ENCODE data around the gene LIPM. TPM values are rescaled to one million over a fixed set of nuclear protein-coding genes. Genes with fewer than 3 reads are reported as not detected.

Gene LIPM
- total and polyA plus RNA-seq, 2 donors from 2014 or later = not detected

DNA sequence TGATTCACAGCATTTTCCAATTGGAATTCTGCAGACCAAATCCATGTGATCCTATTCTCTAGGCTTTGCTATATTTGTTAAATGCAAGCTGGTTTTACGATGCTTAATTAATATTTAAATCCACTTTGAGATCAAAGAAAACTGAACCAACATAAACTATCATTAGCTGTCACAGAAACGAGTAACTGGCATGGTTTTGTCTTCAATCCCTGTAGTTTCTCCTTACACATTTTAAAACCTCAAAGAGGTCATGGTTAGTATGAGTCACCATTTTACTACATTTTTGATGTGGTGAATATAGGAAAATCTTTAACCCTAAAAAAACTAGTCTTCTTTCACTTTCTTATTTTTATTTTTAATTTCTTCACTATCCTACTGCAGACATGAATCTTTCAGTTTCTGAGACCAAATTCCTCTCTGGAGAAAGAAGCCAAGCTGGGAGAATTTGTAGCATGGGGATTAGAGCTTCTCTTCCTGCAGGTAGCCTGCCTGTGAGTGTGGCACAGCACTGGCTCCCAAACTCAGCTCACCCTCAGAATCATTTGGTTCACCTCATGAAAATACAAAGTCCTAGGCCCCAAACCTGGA lies 8.7 kb upstream of the LIPM start:
- Histone ChIP-seq H3K4me1 (ENCODE audit: control insufficient read depth in 2 of 3, insufficient read depth in 2 of 3, low read depth in 1 of 3, low read length in 3 of 3) (no peaks in the 10 kb centered on the region), H3K36me3 (ENCODE audit: control insufficient read depth in 2 of 3, insufficient read depth in 3 of 3, low read length in 3 of 3) (no peaks in the 10 kb centered on the region), H3K27ac (ENCODE audit: low read depth in 2 of 2, low read length in 2 of 2) (no peak overlapping the region), H3K9ac (ENCODE audit: low read length in 3 of 3) (no peak overlapping the region), H3K4me3 (ENCODE audit: low read length in 3 of 3) (no peak overlapping the region), H3K9me3 (ENCODE audit: control insufficient read depth in 2 of 3, insufficient read depth in 1 of 3, low read length in 3 of 3) (no peaks in the 10 kb centered on the region), H3K27me3 (ENCODE audit: control insufficient read depth, insufficient read depth, low read length) (no peaks in the 10 kb centered on the region)
- FAIRE-seq (no peak), DNase-seq (no peak)
- TF ChIP-seq, protein P1, sequence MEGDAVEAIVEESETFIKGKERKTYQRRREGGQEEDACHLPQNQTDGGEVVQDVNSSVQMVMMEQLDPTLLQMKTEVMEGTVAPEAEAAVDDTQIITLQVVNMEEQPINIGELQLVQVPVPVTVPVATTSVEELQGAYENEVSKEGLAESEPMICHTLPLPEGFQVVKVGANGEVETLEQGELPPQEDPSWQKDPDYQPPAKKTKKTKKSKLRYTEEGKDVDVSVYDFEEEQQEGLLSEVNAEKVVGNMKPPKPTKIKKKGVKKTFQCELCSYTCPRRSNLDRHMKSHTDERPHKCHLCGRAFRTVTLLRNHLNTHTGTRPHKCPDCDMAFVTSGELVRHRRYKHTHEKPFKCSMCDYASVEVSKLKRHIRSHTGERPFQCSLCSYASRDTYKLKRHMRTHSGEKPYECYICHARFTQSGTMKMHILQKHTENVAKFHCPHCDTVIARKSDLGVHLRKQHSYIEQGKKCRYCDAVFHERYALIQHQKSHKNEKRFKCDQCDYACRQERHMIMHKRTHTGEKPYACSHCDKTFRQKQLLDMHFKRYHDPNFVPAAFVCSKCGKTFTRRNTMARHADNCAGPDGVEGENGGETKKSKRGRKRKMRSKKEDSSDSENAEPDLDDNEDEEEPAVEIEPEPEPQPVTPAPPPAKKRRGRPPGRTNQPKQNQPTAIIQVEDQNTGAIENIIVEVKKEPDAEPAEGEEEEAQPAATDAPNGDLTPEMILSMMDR (IDR thresholded peaks at IDR 0.05; ENCODE audit: borderline replicate concordance, extremely low read depth, insufficient read depth) = no peak
- intact Hi-C loops (cut with DNase I) = no loop called here

DNA sequence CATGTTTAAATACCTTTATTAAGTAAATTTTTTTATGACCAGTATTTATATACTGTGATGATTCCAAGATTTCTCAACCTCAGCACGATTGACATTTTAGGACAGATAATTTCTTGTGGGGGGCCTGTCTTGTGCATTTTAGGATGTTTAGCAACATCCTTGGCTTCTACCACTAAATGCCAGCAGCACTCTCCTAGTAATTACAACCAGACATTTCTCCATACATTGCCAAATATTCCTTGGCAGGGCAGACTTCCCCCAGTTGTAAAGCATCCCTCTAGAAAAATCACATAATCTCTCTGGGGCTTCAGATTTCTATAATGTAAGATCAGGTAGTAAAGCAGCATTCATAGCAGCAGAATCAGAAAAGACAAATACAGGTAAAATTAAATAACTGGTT lies 7.8 kb upstream of the LIPM start:
- H3K27ac ChIP-seq (ENCODE audit: low read depth in 2 of 2, low read length in 2 of 2) = no peak overlapping the region
- H3K4me3 ChIP-seq (ENCODE audit: low read length in 3 of 3) = no peak overlapping the region
- H3K4me1 ChIP-seq (ENCODE audit: control insufficient read depth in 2 of 3, insufficient read depth in 2 of 3, low read depth in 1 of 3, low read length in 3 of 3) = no peaks in the 10 kb centered on the region
- no peak for FAIRE-seq
- H3K9ac ChIP-seq (ENCODE audit: low read length in 3 of 3) = no peak overlapping the region
- H3K9me3 ChIP-seq (ENCODE audit: control insufficient read depth in 2 of 3, insufficient read depth in 1 of 3, low read length in 3 of 3) = no peaks in the 10 kb centered on the region
- TF ChIP-seq, protein P1 (IDR thresholded peaks at IDR 0.05; ENCODE audit: borderline replicate concordance, extremely low read depth, insufficient read depth) = no peak
- no peaks in the 10 kb centered on the region for H3K36me3 ChIP-seq (ENCODE audit: control insufficient read depth in 2 of 3, insufficient read depth in 3 of 3, low read length in 3 of 3)
- no peak for DNase-seq
- intact Hi-C loops (cut with DNase I) = no loop called here
- H3K27me3 ChIP-seq (ENCODE audit: control insufficient read depth, insufficient read depth, low read length) = no peaks in the 10 kb centered on the region

DNA sequence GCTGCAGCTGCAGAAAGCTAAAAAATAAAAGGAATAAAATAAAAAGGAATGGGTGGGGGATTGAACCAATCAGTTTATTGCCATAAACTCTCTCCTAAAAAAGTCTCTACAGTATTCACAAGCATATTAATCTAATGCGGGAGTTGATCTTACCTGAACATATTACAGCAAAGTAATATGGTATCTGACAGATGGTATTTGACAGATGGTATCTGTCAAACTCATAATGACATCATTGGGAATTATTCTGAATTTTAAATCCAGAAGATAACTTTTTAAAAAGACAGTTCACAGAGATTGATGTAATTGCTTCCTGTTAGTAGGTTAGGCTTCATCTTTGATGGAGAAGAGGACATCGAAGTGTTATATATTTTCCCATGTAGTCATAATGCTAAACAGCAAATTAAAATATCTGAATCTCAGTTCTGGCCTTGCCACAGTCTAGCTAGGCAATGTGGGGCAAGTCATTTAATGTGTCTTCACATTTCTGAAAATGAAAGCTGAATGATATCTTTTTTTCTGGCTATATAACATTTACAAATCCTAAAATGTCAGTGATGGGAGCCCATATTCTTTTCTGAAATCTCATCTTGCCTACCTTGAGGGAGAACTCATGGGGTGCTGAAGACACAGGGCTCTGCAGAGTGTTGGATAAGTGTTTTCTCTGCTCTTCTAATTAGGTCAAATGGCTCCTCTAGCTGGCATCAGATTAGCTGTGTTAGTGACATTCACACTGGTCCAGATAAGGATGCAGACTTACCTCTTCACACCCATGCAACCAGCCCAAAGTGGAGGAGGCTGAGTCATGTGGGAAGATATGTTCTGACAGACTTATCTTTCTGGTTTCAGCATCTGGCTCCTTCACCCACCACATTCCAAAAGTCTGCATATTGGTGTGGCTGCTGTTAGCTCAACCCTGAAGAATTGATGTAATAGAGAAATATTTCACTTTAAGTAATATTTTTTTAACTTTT lies 2.1 kb upstream of the LIPM start:
- FAIRE-seq = no peak

More for the DNA sequence above, 2.1 kb upstream of the LIPM start:
- no peak overlapping the region for H3K27ac ChIP-seq (ENCODE audit: low read depth in 2 of 2, low read length in 2 of 2)
- no peaks in the 10 kb centered on the region for H3K36me3 ChIP-seq (ENCODE audit: control insufficient read depth in 2 of 3, insufficient read depth in 3 of 3, low read length in 3 of 3)
- TF ChIP-seq, protein P1 (IDR thresholded peaks at IDR 0.05; ENCODE audit: borderline replicate concordance, extremely low read depth, insufficient read depth) = no peak
- H3K4me1 ChIP-seq (ENCODE audit: control insufficient read depth in 2 of 3, insufficient read depth in 2 of 3, low read depth in 1 of 3, low read length in 3 of 3) = no peaks in the 10 kb centered on the region
- no peaks in the 10 kb centered on the region for H3K27me3 ChIP-seq (ENCODE audit: control insufficient read depth, insufficient read depth, low read length)
- no peaks in the 10 kb centered on the region for H3K9me3 ChIP-seq (ENCODE audit: control insufficient read depth in 2 of 3, insufficient read depth in 1 of 3, low read length in 3 of 3)
- H3K9ac ChIP-seq (ENCODE audit: low read length in 3 of 3) = no peak overlapping the region
- intact Hi-C loops (cut with DNase I) = no loop called here
- DNase-seq = no peak
- H3K4me3 ChIP-seq (ENCODE audit: low read length in 3 of 3) = no peak overlapping the region
